ENCODE data around the gene TUBB.
"Not testable (repeated sequence)": the region's sequence is repeated elsewhere in the genome, so short reads cannot be mapped to it uniquely, and the experiment has no call there.

TUBB gene

GRCh38 chr6:30722025-30722279 is 1.8 kb downstream of the TUBB start:
- Histone ChIP-seq H3K27ac (ENCODE audit: low read depth, low read length) (peak overlapping the region; percentile 99), H3K36me3 (ENCODE audit: insufficient read depth, low read length) (peaks cover 48% of the 10 kb centered on the region), H3K4me3 (ENCODE audit: low read length) (peak overlapping the region; percentile 98), H3K9ac (ENCODE audit: low read depth, low read length) (peak overlapping the region; percentile 100)
- not testable (repeated sequence) for H3K4me1 ChIP-seq (ENCODE audit: insufficient read depth, low read length); H3K27me3 ChIP-seq (ENCODE audit: insufficient read depth, low read length); H3K9me3 ChIP-seq (ENCODE audit: insufficient read depth, low read depth, low read length)
- 3% methylated on average over 10 of the region's 10 CpGs for WGBS

GRCh38 chr6:30722280-30723112 is 2.3 kb downstream of the TUBB start:
- Histone ChIP-seq H3K36me3 (ENCODE audit: insufficient read depth, low read length) (peaks cover 52% of the 10 kb centered on the region), H3K4me1 (ENCODE audit: insufficient read depth, low read length) (peaks cover 8% of the 10 kb centered on the region; the same call in 1 of the 2 replicates), H3K27ac (ENCODE audit: low read depth, low read length) (peak overlapping the region; percentile 53; the same call in 1 of the 2 replicates), H3K9ac (ENCODE audit: low read depth, low read length) (peak overlapping the region; percentile 100), H3K27me3 (ENCODE audit: insufficient read depth, low read length) (no peaks in the 10 kb centered on the region), H3K9me3 (ENCODE audit: insufficient read depth, low read depth, low read length) (no peaks in the 10 kb centered on the region), H3K4me3 (ENCODE audit: low read length) (peak overlapping the region; percentile 98)
- 25% methylated on average over 27 of the region's 27 CpGs for WGBS

GRCh38 chr6:30723159-30723842 is 3.1 kb downstream of the TUBB start:
- peaks cover 59% of the 10 kb centered on the region for H3K36me3 ChIP-seq (ENCODE audit: insufficient read depth, low read length)
- H3K9ac ChIP-seq (ENCODE audit: low read depth, low read length); H3K27me3 ChIP-seq (ENCODE audit: insufficient read depth, low read length); H3K9me3 ChIP-seq (ENCODE audit: insufficient read depth, low read depth, low read length); H3K4me1 ChIP-seq (ENCODE audit: insufficient read depth, low read length): not testable (repeated sequence)
- 94% methylated on average over 16 of the region's 16 CpGs for WGBS
- peak overlapping the region; percentile 53; the same call in 1 of the 2 replicates for H3K27ac ChIP-seq (ENCODE audit: low read depth, low read length)
- peak overlapping the region; percentile 98; the same call in 1 of the 2 replicates for H3K4me3 ChIP-seq (ENCODE audit: low read length)

DNA sequence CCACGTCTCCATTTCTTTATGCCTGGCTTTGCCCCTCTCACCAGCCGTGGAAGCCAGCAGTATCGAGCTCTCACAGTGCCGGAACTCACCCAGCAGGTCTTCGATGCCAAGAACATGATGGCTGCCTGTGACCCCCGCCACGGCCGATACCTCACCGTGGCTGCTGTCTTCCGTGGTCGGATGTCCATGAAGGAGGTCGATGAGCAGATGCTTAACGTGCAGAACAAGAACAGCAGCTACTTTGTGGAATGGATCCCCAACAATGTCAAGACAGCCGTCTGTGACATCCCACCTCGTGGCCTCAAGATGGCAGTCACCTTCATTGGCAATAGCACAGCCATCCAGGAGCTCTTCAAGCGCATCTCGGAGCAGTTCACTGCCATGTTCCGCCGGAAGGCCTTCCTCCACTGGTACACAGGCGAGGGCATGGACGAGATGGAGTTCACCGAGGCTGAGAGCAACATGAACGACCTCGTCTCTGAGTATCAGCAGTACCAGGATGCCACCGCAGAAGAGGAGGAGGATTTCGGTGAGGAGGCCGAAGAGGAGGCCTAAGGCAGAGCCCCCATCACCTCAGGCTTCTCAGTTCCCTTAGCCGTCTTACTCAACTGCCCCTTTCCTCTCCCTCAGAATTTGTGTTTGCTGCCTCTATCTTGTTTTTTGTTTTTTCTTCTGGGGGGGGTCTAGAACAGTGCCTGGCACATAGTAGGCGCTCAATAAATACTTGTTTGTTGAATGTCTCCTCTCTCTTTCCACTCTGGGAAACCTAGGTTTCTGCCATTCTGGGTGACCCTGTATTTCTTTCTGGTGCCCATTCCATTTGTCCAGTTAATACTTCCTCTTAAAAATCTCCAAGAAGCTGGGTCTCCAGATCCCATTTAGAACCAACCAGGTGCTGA is 3.9 kb downstream of the TUBB start:
- H3K4me3 ChIP-seq (ENCODE audit: low read length); H3K4me1 ChIP-seq (ENCODE audit: insufficient read depth, low read length); H3K9me3 ChIP-seq (ENCODE audit: insufficient read depth, low read depth, low read length); H3K27me3 ChIP-seq (ENCODE audit: insufficient read depth, low read length); H3K9ac ChIP-seq (ENCODE audit: low read depth, low read length): not testable (repeated sequence)
- Histone ChIP-seq H3K36me3 (ENCODE audit: insufficient read depth, low read length) (peaks cover 64% of the 10 kb centered on the region), H3K27ac (ENCODE audit: low read depth, low read length) (peak overlapping the region; percentile 10; the same call in 1 of the 2 replicates)
- 94% methylated on average over 29 of the region's 29 CpGs for WGBS

GRCh38 chr6:30724906-30725667 is 4.9 kb downstream of the TUBB start:
- Histone ChIP-seq H3K9me3 (ENCODE audit: insufficient read depth, low read depth, low read length) (no peaks in the 10 kb centered on the region), H3K9ac (ENCODE audit: low read depth, low read length) (no peak overlapping the region), H3K27ac (ENCODE audit: low read depth, low read length) (no peak overlapping the region; the same call in 1 of the 2 replicates), H3K36me3 (ENCODE audit: insufficient read depth, low read length) (peaks cover 74% of the 10 kb centered on the region), H3K4me1 (ENCODE audit: insufficient read depth, low read length) (peaks cover 4% of the 10 kb centered on the region; the same call in 1 of the 2 replicates), H3K4me3 (ENCODE audit: low read length) (no peak overlapping the region), H3K27me3 (ENCODE audit: insufficient read depth, low read length) (no peaks in the 10 kb centered on the region)
- 73% methylated on average over 5 of the region's 6 CpGs for WGBS

- H3K36me3 ChIP-seq (ENCODE audit: insufficient read depth, low read length) = peaks cover 80% of the 10 kb centered on the region
- peak overlapping the region; percentile 60 for H3K27ac ChIP-seq (ENCODE audit: low read depth, low read length)
- 79% methylated on average over 3 of the region's 3 CpGs for WGBS
Observed at GRCh38 chr6:30725713-30726505, 5.8 kb downstream of the TUBB start.

DNA sequence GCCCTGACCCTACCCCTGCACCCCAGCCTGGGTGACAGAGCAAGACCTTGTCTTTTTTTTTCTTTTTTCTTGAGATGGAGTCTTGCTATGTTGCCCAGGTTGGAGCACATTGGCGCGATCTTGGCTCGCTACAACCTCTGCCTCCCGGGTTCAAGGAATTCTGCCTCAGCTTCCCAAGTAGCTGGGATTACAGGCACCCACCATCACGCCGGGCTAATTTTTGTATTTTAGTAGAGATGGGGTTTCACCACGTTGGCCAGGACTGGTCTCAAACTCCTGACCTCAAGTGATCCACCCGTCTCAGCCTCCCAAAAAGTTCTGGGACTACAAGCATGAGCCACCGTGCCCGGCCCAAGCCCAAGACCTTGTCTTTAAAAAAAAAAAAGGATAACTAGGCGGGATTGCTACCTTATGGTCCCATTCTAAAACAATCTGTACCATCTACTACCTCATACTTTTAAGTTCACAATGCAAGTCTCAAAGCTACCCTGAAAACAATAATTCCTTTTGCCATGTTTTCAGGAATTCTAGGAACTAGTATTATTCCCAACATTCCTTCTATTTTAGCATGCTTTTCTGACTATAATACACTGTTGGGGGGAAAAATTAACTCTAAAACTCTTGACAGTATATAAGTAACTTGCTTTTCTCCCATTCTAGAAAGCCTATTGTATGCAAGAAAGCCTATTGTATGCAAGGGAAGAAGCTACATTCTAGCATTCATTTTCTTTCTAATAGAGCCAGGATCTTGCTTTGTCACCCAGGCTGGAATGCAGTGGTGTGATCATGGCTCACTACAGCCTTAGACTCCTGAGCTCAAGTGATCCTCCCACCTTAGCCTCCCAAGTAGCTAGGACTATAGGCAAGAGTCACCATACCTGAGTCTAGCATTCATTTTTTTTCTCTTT is 6.6 kb downstream of the TUBB start:
- H3K27ac ChIP-seq (ENCODE audit: low read depth, low read length) = no peak overlapping the region
- no peaks in the 10 kb centered on the region for H3K27me3 ChIP-seq (ENCODE audit: insufficient read depth, low read length)
- H3K4me3 ChIP-seq (ENCODE audit: low read length) = no peak overlapping the region
- no peaks in the 10 kb centered on the region for H3K9me3 ChIP-seq (ENCODE audit: insufficient read depth, low read depth, low read length)
- H3K36me3 ChIP-seq (ENCODE audit: insufficient read depth, low read length) = peaks cover 81% of the 10 kb centered on the region
- no peak overlapping the region for H3K9ac ChIP-seq (ENCODE audit: low read depth, low read length)
- peaks cover 4% of the 10 kb centered on the region; the same call in 1 of the 2 replicates for H3K4me1 ChIP-seq (ENCODE audit: insufficient read depth, low read length)
- 91% methylated on average over 11 of the region's 11 CpGs for WGBS

More at GRCh38 chr6:30725713-30726505, 5.8 kb downstream of the TUBB start:
- no peaks in the 10 kb centered on the region for H3K9me3 ChIP-seq (ENCODE audit: insufficient read depth, low read depth, low read length)
- H3K4me1 ChIP-seq (ENCODE audit: insufficient read depth, low read length) = peaks cover 4% of the 10 kb centered on the region; the same call in 1 of the 2 replicates
- no peak overlapping the region for H3K9ac ChIP-seq (ENCODE audit: low read depth, low read length)
- H3K27me3 ChIP-seq (ENCODE audit: insufficient read depth, low read length) = no peaks in the 10 kb centered on the region
- H3K4me3 ChIP-seq (ENCODE audit: low read length) = no peak overlapping the region

DNA sequence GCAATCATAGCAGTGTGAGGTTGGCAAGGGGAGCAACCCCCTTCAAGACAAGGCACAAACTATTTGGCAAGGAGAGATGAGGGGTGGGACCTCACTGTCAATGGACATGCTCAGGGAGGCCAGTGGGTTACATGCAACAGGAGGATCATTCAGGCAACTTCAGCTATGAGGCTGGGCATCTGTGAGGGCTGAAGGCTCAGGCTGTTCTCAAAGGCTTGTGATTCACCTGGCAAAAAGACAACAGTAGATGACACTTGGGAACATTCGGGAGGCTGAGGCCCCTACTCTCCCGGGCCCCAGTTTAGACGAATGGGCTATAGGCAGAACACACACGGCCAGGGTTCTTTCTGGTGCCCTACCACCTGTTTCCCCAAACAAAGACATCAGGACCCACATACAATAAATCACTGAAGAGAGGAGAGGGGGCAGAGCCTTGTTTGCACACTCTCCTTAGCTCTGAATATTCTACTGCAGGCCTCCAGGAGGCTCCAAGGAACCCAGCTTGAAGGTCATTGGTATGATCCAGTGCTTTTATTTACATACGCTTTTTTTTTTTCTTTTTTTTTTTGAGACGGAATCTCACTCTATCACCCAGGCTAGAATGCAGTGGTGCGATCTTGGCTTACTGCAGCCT is 7.9 kb downstream of the TUBB start:
- Histone ChIP-seq H3K9ac (ENCODE audit: low read depth, low read length) (no peak overlapping the region), H3K4me1 (ENCODE audit: insufficient read depth, low read length) (peaks cover under 1% of the 10 kb centered on the region; the same call in 1 of the 2 replicates), H3K27ac (ENCODE audit: low read depth, low read length) (no peak overlapping the region), H3K36me3 (ENCODE audit: insufficient read depth, low read length) (peaks cover 78% of the 10 kb centered on the region), H3K9me3 (ENCODE audit: insufficient read depth, low read depth, low read length) (no peaks in the 10 kb centered on the region), H3K4me3 (ENCODE audit: low read length) (no peak overlapping the region), H3K27me3 (ENCODE audit: insufficient read depth, low read length) (no peaks in the 10 kb centered on the region)
- WGBS = 87% methylated on average over 7 of the region's 7 CpGs
